WTC11 (cell line): ENCODE measurements around the gene STAMBPL1. TPM values are rescaled to one million over a fixed set of nuclear protein-coding genes. Genes with fewer than 3 reads are reported as not detected.

Experiments used
- ATAC-seq: fragments of 200-7000 bp; cut with Tn5 transposase; 2 replicates; pipeline ENCODE4 v1.10.0; 2021; ENCODE audit warnings: mild to moderate bottlenecking, moderate library complexity
- CTCF ChIA-PET: fragments of 300-600 bp; sonication (Branson Sonifier 250); formaldehyde crosslinking; loops from one replicate; lab custom pipeline; 2021; ENCODE audit warnings: antibody characterized with exemption; lab: Charles Lee
- POLR2A ChIA-PET: fragments of 350-600 bp; sonication (Branson Sonifier 250); formaldehyde crosslinking; loops from one replicate; lab custom pipeline; 2021; ENCODE audit warnings: antibody characterized with exemption; lab: Charles Lee
- DNase-seq: peaks from one replicate; pipeline ENCODE4 v3.0.0; 2021; ENCODE audit warnings: low spot score
- H3K27ac Mint-ChIP-seq: 2 replicates; pipeline ENCODE4 v1.8.0; 2021; ENCODE audit warnings: mixed read lengths
- H3K27me3 Mint-ChIP-seq: 2 replicates; pipeline ENCODE4 v1.8.0; 2021; ENCODE audit warnings: low read depth, mild to moderate bottlenecking, moderate library complexity, mixed read lengths
- H3K36me3 Mint-ChIP-seq: 2 replicates; pipeline ENCODE4 v1.8.0; 2021; ENCODE audit warnings: mixed read lengths
- H3K4me1 Mint-ChIP-seq: 2 replicates; pipeline ENCODE4 v1.8.0; 2022; ENCODE audit warnings: mixed read lengths
- H3K4me3 Mint-ChIP-seq: 2 replicates; pipeline ENCODE4 v1.8.0; 2021; ENCODE audit warnings: mild to moderate bottlenecking, moderate library complexity, mixed read lengths
- H3K9me3 Mint-ChIP-seq: 2 replicates; pipeline ENCODE4 v1.8.0; 2021; ENCODE audit warnings: mixed read lengths
- ATF1 ChIP-seq: sonication (generic); formaldehyde crosslinking; IDR thresholded peaks from 2 replicates; pipeline ENCODE4 v1.8.1; 2023; ENCODE audit warnings: mild to moderate bottlenecking, moderate library complexity, missing genetic modification reagents
- CREB1 ChIP-seq: sonication (generic); formaldehyde crosslinking; IDR thresholded peaks from 2 replicates; pipeline ENCODE4 v1.8.0; 2023; ENCODE audit warnings: mild to moderate bottlenecking, missing genetic modification reagents
- E2F1 ChIP-seq: sonication (generic); formaldehyde crosslinking; IDR thresholded peaks from 2 replicates; pipeline ENCODE4 v1.8.0; 2022; ENCODE audit warnings: mild to moderate bottlenecking, missing genetic modification reagents
- E2F4 ChIP-seq: sonication (generic); formaldehyde crosslinking; IDR thresholded peaks from 2 replicates; pipeline ENCODE4 v1.8.1; 2022; ENCODE audit warnings: low read depth, mild to moderate bottlenecking, moderate library complexity, missing genetic modification reagents, borderline replicate concordance
- ELF4 ChIP-seq: sonication (generic); formaldehyde crosslinking; IDR thresholded peaks from 2 replicates; pipeline ENCODE4 v1.8.1; 2022; ENCODE audit warnings: low read depth, mild to moderate bottlenecking, moderate library complexity, missing genetic modification reagents
- FOXP1 ChIP-seq: sonication (generic); formaldehyde crosslinking; IDR thresholded peaks from 2 replicates; pipeline ENCODE4 v1.8.0; 2022; ENCODE audit warnings: missing genetic modification reagents, mild to moderate bottlenecking, moderate library complexity, borderline replicate concordance
- IRF1 ChIP-seq: sonication (generic); formaldehyde crosslinking; IDR thresholded peaks from 2 replicates; pipeline ENCODE4 v1.8.0; 2023; ENCODE audit warnings: missing genetic modification reagents
- JAZF1 ChIP-seq: fragments of 250-450 bp; sonication (Bioruptor Pico); IDR thresholded peaks from 2 replicates; pipeline ENCODE4 v1.9.0; 2021; ENCODE audit warnings: moderate library complexity, mild to moderate bottlenecking, inconsistent platforms
- MYBL2 ChIP-seq: sonication (generic); formaldehyde crosslinking; IDR thresholded peaks from 2 replicates; pipeline ENCODE4 v1.8.1; 2023; ENCODE audit warnings: mild to moderate bottlenecking, moderate library complexity, missing genetic modification reagents
- PREB ChIP-seq: sonication (generic); formaldehyde crosslinking; IDR thresholded peaks from 2 replicates; pipeline ENCODE4 v1.8.1; 2022; ENCODE audit warnings: mild to moderate bottlenecking, missing genetic modification reagents, moderate library complexity, borderline replicate concordance
- RORB ChIP-seq: fragments of 250-450 bp; sonication (Bioruptor Pico); IDR thresholded peaks from 2 replicates; pipeline ENCODE4 v1.9.0; 2021; ENCODE audit warnings: mild to moderate bottlenecking
- SMAD3 ChIP-seq: sonication (generic); formaldehyde crosslinking; IDR thresholded peaks from 2 replicates; pipeline ENCODE4 v1.8.0; 2022; ENCODE audit warnings: missing genetic modification reagents, mild to moderate bottlenecking, borderline replicate concordance
- STAT6 ChIP-seq: sonication (generic); formaldehyde crosslinking; conservative IDR thresholded peaks from 2 replicates; pipeline ENCODE4 v1.8.1; 2023; ENCODE audit warnings: mild to moderate bottlenecking, low read depth, missing genetic modification reagents, moderate library complexity
- TEAD4 ChIP-seq: sonication (generic); formaldehyde crosslinking; IDR thresholded peaks from 2 replicates; pipeline ENCODE4 v1.8.0; 2022; ENCODE audit warnings: mild to moderate bottlenecking, missing genetic modification reagents
- ZNF138 ChIP-seq: sonication (generic); formaldehyde crosslinking; conservative IDR thresholded peaks from 2 replicates; pipeline ENCODE4 v1.8.1; 2022; ENCODE audit warnings: mild to moderate bottlenecking, moderate library complexity, missing genetic modification reagents
- ZNF396 ChIP-seq: fragments of 250-450 bp; sonication (Bioruptor Pico); IDR thresholded peaks from 2 replicates; pipeline ENCODE4 v1.8.0; 2021; ENCODE audit warnings: mild to moderate bottlenecking, moderate library complexity, borderline replicate concordance
- ZSCAN18 ChIP-seq: fragments of 250-450 bp; sonication (Bioruptor Pico); IDR thresholded peaks from 2 replicates; pipeline ENCODE4 v2.1.2; 2022; ENCODE audit warnings: mild to moderate bottlenecking, moderate library complexity
- total RNA-seq: library from RNA; stranded (reverse); gene quantifications from 3 replicates; pipeline ENCODE4 v1.2.3, GENCODE V29; 2021

The STAMBPL1 gene
- total RNA-seq, 1 experiment from 2014 or later = 3.9 TPM

- CTCF ChIA-PET = interaction anchor here (0.9 kb wide), 1 partner anchor 123 kb away, joined by 5 read pairs; no protein-coding TSS in a partner anchor
Measured at GRCh38 chr10:88851706-88852105, 28.3 kb upstream of the STAMBPL1 start, which contains the start of gene ANKRD22. Gene ANKRD22 (minus strand): TSS chr10:88851844. CDS start chr10:88851607, 237 bp downstream.

More at GRCh38 chr10:88851706-88852105, 28.3 kb upstream of the STAMBPL1 start, which contains the start of gene ANKRD22:
- peak; percentile 91 for ATAC-seq
- 0 out of 2 replicates have a peak within 1 kb of the TSS, but pooled peaks have one; percentile 14 for H3K27ac Mint-ChIP-seq
- no peak for DNase-seq
- no peaks in the 10 kb centered on the region for H3K36me3 Mint-ChIP-seq
- H3K4me3 Mint-ChIP-seq = no peak within 1 kb of the TSS
- POLR2A ChIA-PET = no interaction called here
- H3K4me1 Mint-ChIP-seq = peaks cover 35% of the 10 kb centered on the region
- H3K27me3 Mint-ChIP-seq = no peaks in the 10 kb centered on the region
- 0 out of 2 replicates have a peak, but pooled peaks cover 4% of the 10 kb centered on the region for H3K9me3 Mint-ChIP-seq
- TF ChIP-seq ZSCAN18 (CRISPR knock-in tag) = no peak
- no peak for TF ChIP-seq ZNF396 (CRISPR knock-in tag)
- no peak for TF ChIP-seq FOXP1 (CRISPR knock-in tag)
- no peak for TF ChIP-seq ELF4 (CRISPR knock-in tag)
- TF ChIP-seq PREB = no peak
- TF ChIP-seq TEAD4 = no peak
- TF ChIP-seq IRF1 = no peak
- TF ChIP-seq E2F1 (CRISPR knock-in tag) = no peak
- TF ChIP-seq JAZF1 (CRISPR knock-in tag) = no peak
- no peak for TF ChIP-seq ATF1 (CRISPR knock-in tag)
- TF ChIP-seq SMAD3 (CRISPR knock-in tag) = no peak
- TF ChIP-seq ZNF138 (CRISPR knock-in tag) = no peak
- no peak for TF ChIP-seq E2F4 (CRISPR knock-in tag)
- TF ChIP-seq STAT6 (CRISPR knock-in tag) = no peak
- TF ChIP-seq MYBL2 (CRISPR knock-in tag) = no peak
- no peak for TF ChIP-seq CREB1 (CRISPR knock-in tag)
- TF ChIP-seq RORB (CRISPR knock-in tag) = no peak
